Activated CD8-positive, alpha-beta T cell treated with anti-CD3 and anti-CD28 coated beads for 36 hours (primary cell): ENCODE measurements around the gene PTPRR. TPM values are rescaled to one million over a fixed set of nuclear protein-coding genes. Genes with fewer than 3 reads are reported as not detected.

Experiments used
- ATAC-seq: fragments of 200-7000 bp; cut with Tn5 transposase; one replicate; pipeline ENCODE4 v1.10.0; 2021; ENCODE audit warnings: mild to moderate bottlenecking, moderate library complexity
- CTCF ChIA-PET: fragments of 350-600 bp; sonication (Branson Sonifier 250); formaldehyde crosslinking; loops from one replicate; lab custom pipeline; 2021; ENCODE audit warnings: antibody characterized with exemption; lab: Charles Lee
- POLR2A ChIA-PET: fragments of 350-600 bp; sonication (Branson Sonifier 250); formaldehyde crosslinking; loops from one replicate; lab custom pipeline; 2021; ENCODE audit warnings: antibody characterized with exemption; lab: Charles Lee
- DNase-seq: peaks from one replicate; pipeline ENCODE4 v3.0.0-alpha.2; 2020
- H3K27ac Mint-ChIP-seq: one replicate; pipeline ENCODE4 v1.8.0; 2021; ENCODE audit warnings: mild to moderate bottlenecking, mixed read lengths
- H3K27me3 Mint-ChIP-seq: one replicate; pipeline ENCODE4 v1.8.0; 2021; ENCODE audit warnings: mixed read lengths
- H3K36me3 Mint-ChIP-seq: one replicate; pipeline ENCODE4 v1.8.0; 2021; ENCODE audit warnings: low read depth, mixed read lengths
- H3K4me1 Mint-ChIP-seq: one replicate; pipeline ENCODE4 v1.8.0; 2021; ENCODE audit warnings: low read depth, mixed read lengths
- H3K4me3 Mint-ChIP-seq: one replicate; pipeline ENCODE4 v1.8.0; 2021; ENCODE audit warnings: mild to moderate bottlenecking, moderate library complexity, mixed read lengths
- H3K9me3 Mint-ChIP-seq: one replicate; pipeline ENCODE4 v1.8.0; 2021; ENCODE audit warnings: mixed read lengths
- CTCF ChIP-seq: fragments of 200-600 bp; IDR thresholded peaks from one replicate; pipeline ENCODE4 v1.8.0; 2022; ENCODE audit warnings: antibody characterized with exemption, mild to moderate bottlenecking
- intact Hi-C: fragments of 100-400 bp; cut with micrococcal nuclease; formaldehyde crosslinking; loops from one replicate; pipeline ENCODE4 v1.10.0; 2022
- total RNA-seq, 2 experiments: library from RNA; stranded (reverse); gene quantifications; one replicate each; pipeline ENCODE4 v1.2.3, GENCODE V29; 2021

PTPRR gene
- total RNA-seq, 2 experiments from 2014 or later, result not detected

GRCh38 chr12:70880744-70881143, 39.8 kb downstream of the PTPRR start:
- Mint-ChIP-seq H3K9me3 (peaks cover 4% of the 10 kb centered on the region), H3K4me3 (no peak overlapping the region), H3K27me3 (no peaks in the 10 kb centered on the region), H3K27ac (no peak overlapping the region), H3K4me1 (no peaks in the 10 kb centered on the region), H3K36me3 (no peaks in the 10 kb centered on the region)
- POLR2A ChIA-PET, result no interaction called here
- CTCF ChIA-PET, result no interaction called here
- no peak for ATAC-seq
- no peak for TF ChIP-seq CTCF
- DNase-seq, result no peak
- intact Hi-C loops, result no loop called here

GRCh38 chr12:70876952-70877351, 43.6 kb downstream of the PTPRR start:
- H3K4me1 Mint-ChIP-seq, result no peaks in the 10 kb centered on the region
- ChIA-PET POLR2A (no interaction called here), CTCF (no interaction called here)
- DNase-seq, result no peak
- TF ChIP-seq CTCF, result no peak
- H3K4me3 Mint-ChIP-seq, result no peak overlapping the region
- intact Hi-C loops, result no loop called here
- peaks cover 2% of the 10 kb centered on the region for H3K9me3 Mint-ChIP-seq
- no peaks in the 10 kb centered on the region for H3K27me3 Mint-ChIP-seq
- ATAC-seq, result no peak
- no peaks in the 10 kb centered on the region for H3K36me3 Mint-ChIP-seq
- H3K27ac Mint-ChIP-seq, result no peak overlapping the region

- Mint-ChIP-seq H3K36me3 (no peaks in the 10 kb centered on the region), H3K27ac (no peak overlapping the region), H3K9me3 (peaks cover 2% of the 10 kb centered on the region), H3K4me1 (no peaks in the 10 kb centered on the region), H3K4me3 (no peak overlapping the region), H3K27me3 (no peaks in the 10 kb centered on the region)
- DNase-seq (no peak), ATAC-seq (no peak)
- POLR2A ChIA-PET, result no interaction called here
- no peak for TF ChIP-seq CTCF
- CTCF ChIA-PET, result no interaction called here
- intact Hi-C loops, result no loop called here
These were observed 44.9 kb downstream of the PTPRR start for GRCh38 chr12:70875628-70876027.

- intact Hi-C loops, result no loop called here
- ChIA-PET POLR2A (no interaction called here), CTCF (interaction anchor here (1.9 kb wide), 1 partner anchor 10 kb away, joined by 6 read pairs; no protein-coding TSS in a partner anchor)
- Mint-ChIP-seq H3K27me3 (no peaks in the 10 kb centered on the region), H3K36me3 (no peaks in the 10 kb centered on the region), H3K4me1 (no peaks in the 10 kb centered on the region), H3K9me3 (no peaks in the 10 kb centered on the region), H3K27ac (no peak overlapping the region), H3K4me3 (no peak overlapping the region)
- no peak for TF ChIP-seq CTCF
- DNase-seq (no peak), ATAC-seq (no peak)
These were observed 65.5 kb downstream of the PTPRR start for GRCh38 chr12:70854881-70855568.

GRCh38 chr12:70854138-70854537, 66.4 kb downstream of the PTPRR start:
- CTCF ChIA-PET, result no interaction called here

More at GRCh38 chr12:70854138-70854537, 66.4 kb downstream of the PTPRR start:
- POLR2A ChIA-PET, result no interaction called here
- no peaks in the 10 kb centered on the region for H3K4me1 Mint-ChIP-seq
- no peak overlapping the region for H3K4me3 Mint-ChIP-seq
- H3K36me3 Mint-ChIP-seq, result no peaks in the 10 kb centered on the region
- ATAC-seq (no peak), DNase-seq (no peak)
- H3K9me3 Mint-ChIP-seq, result no peaks in the 10 kb centered on the region
- TF ChIP-seq CTCF, result no peak
- H3K27ac Mint-ChIP-seq, result no peak overlapping the region
- intact Hi-C loops, result no loop called here
- no peaks in the 10 kb centered on the region for H3K27me3 Mint-ChIP-seq
